Thymus (tissue), 11 donors: ENCODE data around the gene SLC35A4. TPM values are rescaled to one million over a fixed set of nuclear protein-coding genes. Genes with fewer than 3 reads are reported as not detected.

Source experiments
- DNase-seq, 9 donors: peaks; one replicate each; pipeline ENCODE4 v3.0.0-alpha.2; 2013; ENCODE audit warnings: low spot score in 9 of 9, low read depth in 6 of 9, missing footprints in 1 of 9
- H3K27ac ChIP-seq, 2 donors: one replicate each; pipeline ENCODE4 v1.5.1; 2013; ENCODE audit warnings: control low read depth in 1 of 2, low read depth in 1 of 2, low read length in 1 of 2, mild to moderate bottlenecking in 1 of 2, moderate library complexity in 1 of 2
- H3K27me3 ChIP-seq, 2 donors: one replicate each; pipeline ENCODE4 v1.5.1; 2013; ENCODE audit warnings: low read length in 1 of 2; ENCODE audit not compliant: control insufficient read depth in 2 of 2, insufficient read depth in 1 of 2
- H3K36me3 ChIP-seq, 2 donors: one replicate each; pipeline ENCODE4 v1.5.1; 2013; ENCODE audit warnings: low read length in 1 of 2, mild to moderate bottlenecking in 1 of 2, moderate library complexity in 1 of 2; ENCODE audit not compliant: control insufficient read depth in 2 of 2, insufficient read depth in 2 of 2
- H3K4me1 ChIP-seq, 2 donors: one replicate each; pipeline ENCODE4 v1.5.1; 2013; ENCODE audit warnings: low read length in 2 of 2; ENCODE audit not compliant: control insufficient read depth in 2 of 2, insufficient read depth in 2 of 2
- H3K4me3 ChIP-seq, 2 donors: one replicate each; pipeline ENCODE4 v1.5.1; 2013; ENCODE audit warnings: low read length in 2 of 2, control low read depth in 1 of 2, mild to moderate bottlenecking in 1 of 2
- H3K9me3 ChIP-seq, 2 donors: one replicate each; pipeline ENCODE4 v1.5.1; 2013; ENCODE audit warnings: low read length in 1 of 2, mild to moderate bottlenecking in 1 of 2; ENCODE audit not compliant: control insufficient read depth in 2 of 2, insufficient read depth in 1 of 2
- WGBS: extraction: QIAGEN DNeasy Blood & Tissue Kit; methylation state at CpG from one replicate; pipeline ENCODE4 v1.1.7; 2013; 5-methylcytosine and 5-hydroxymethylcytosine counted together
- polyA plus RNA-seq: library from polyadenylated mRNA; stranded (reverse); fragments of 200-250 nt; gene quantifications from one replicate; pipeline ENCODE4 v1.2.3, GENCODE V29; 2013
- total RNA-seq: library from RNA; stranded (reverse); fragments of 120-200 nt; gene quantifications from one replicate; pipeline ENCODE4 v1.2.4, GENCODE V29; 2013
- donor health status: healthy.

Gene SLC35A4
- total and polyA plus RNA-seq, 2 donors: 10.1 to 28.0 TPM

DNA sequence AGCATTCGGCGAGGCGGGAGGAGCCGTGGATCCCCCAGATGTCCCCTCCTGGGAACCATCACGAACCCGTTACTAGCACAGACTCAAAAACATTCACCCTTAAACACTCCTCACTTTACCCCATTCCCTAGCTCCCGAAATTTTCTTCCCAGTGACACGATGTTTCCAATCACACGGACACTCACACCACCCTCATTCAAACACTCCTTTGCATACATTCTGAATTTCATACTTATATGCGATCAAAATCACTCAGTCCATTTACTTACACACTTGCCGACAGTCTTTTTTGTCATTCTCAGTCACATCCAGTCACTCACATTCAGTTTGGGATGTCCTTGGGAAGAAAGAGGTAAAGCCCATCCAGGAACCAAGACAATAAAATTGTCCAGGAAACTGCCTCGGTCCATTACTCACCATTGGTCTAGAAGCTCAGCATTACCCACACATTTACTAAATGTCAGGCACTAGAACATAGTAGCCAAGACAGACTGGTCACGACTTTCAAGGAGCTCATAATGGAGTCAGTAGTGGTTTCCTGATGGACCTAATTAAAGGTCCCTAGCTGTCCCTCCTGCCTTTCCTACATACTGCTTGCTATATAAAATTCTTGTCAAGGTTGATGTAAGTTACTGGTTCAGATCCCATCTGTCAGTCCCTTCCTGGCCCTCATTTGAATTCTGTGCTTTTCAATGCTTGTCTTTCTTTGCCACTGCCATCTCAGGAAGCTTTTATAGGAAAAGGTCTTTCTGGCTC is 574 bp downstream of the SLC35A4 start:
- WGBS: 10% methylated on average over 13 of the region's 13 CpGs
- Histone ChIP-seq H3K9me3 (no peaks in the 10 kb centered on the region), H3K27me3 (no peaks in the 10 kb centered on the region), H3K4me1 (peaks cover 20 to 22% of the 10 kb centered on the region in 2 donors), H3K27ac (peak overlapping the region; percentile 67 to 92), H3K36me3 (peaks cover 21 to 36% of the 10 kb centered on the region in 2 donors), H3K4me3 (peak overlapping the region; percentile 69 to 89)
- DNase-seq: no peak

DNA sequence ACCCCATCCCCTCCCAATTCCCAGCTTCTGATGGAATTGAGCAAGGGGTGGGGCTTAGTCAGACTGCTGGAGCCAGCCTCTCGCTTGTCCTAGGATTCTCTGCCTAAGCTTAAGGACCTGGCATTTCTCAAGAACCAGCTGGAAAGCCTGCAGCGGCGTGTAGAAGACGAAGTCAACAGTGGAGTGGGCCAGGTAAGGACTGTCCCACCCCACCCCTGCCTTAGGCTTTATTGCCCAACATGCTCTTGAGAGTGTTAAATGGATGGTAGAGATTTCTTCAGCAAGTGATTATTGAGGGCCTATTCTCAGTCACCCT is 1.1 kb downstream of the SLC35A4 start:
- H3K27me3 ChIP-seq: no peaks in the 10 kb centered on the region
- H3K36me3 ChIP-seq: peaks cover 24 to 40% of the 10 kb centered on the region in 2 donors
- no peak for DNase-seq
- no peaks in the 10 kb centered on the region for H3K9me3 ChIP-seq
- H3K4me3 ChIP-seq: peak overlapping the region in 1 of 2 donors; percentile 89
- WGBS: 95% methylated on average over 4 of the region's 4 CpGs
- H3K27ac ChIP-seq: no peak overlapping the region
- peaks cover 20 to 22% of the 10 kb centered on the region in 2 donors for H3K4me1 ChIP-seq

DNA sequence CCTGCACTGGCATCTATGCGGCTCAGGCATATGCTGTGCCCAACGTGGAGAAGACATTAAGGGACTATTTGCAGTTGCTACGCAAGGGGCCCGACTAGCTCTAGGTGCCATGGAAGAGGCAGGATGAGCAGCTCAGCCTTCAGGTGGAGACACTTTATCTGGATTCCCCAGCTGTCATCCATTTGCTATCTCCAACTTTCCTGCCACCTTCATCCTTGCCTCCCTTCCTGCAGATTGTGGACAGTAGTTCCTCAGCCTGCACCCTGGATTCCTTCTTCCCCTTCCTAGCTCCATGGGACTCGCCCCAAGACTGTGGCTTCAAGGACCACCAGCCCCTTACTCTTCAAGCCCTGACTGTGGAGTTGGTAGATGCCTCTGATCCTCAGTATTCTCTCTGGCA is 2.0 kb downstream of the SLC35A4 start:
- peaks cover 20 to 22% of the 10 kb centered on the region in 2 donors for H3K4me1 ChIP-seq
- no peaks in the 10 kb centered on the region for H3K27me3 ChIP-seq
- no peak for DNase-seq
- H3K27ac ChIP-seq: no peak overlapping the region
- H3K36me3 ChIP-seq: peaks cover 24 to 35% of the 10 kb centered on the region in 2 donors
- no peak overlapping the region for H3K4me3 ChIP-seq
- no peaks in the 10 kb centered on the region for H3K9me3 ChIP-seq
- WGBS: 97% methylated on average over 5 of the region's 5 CpGs

- Histone ChIP-seq H3K4me1 (peaks cover 20 to 22% of the 10 kb centered on the region in 2 donors), H3K4me3 (no peak overlapping the region), H3K27ac (no peak overlapping the region), H3K36me3 (peaks cover 24 to 31% of the 10 kb centered on the region in 2 donors), H3K9me3 (no peaks in the 10 kb centered on the region), H3K27me3 (no peaks in the 10 kb centered on the region)
- DNase-seq: no peak
- 98% methylated on average over 22 of the region's 22 CpGs for WGBS
Observed at GRCh38 chr5:140567136-140567818, 2.6 kb downstream of the SLC35A4 start.

GRCh38 chr5:140567871-140568270 is 3.2 kb downstream of the SLC35A4 start:
- no peak overlapping the region for H3K27ac ChIP-seq
- no peak overlapping the region for H3K4me3 ChIP-seq
- H3K4me1 ChIP-seq: peaks cover 20 to 22% of the 10 kb centered on the region in 2 donors
- no peak for DNase-seq
- WGBS: 98% methylated on average over 13 of the region's 13 CpGs
- H3K36me3 ChIP-seq: peaks cover 24 to 31% of the 10 kb centered on the region in 2 donors
- no peaks in the 10 kb centered on the region for H3K9me3 ChIP-seq
- H3K27me3 ChIP-seq: no peaks in the 10 kb centered on the region

- Histone ChIP-seq H3K27ac (peak overlapping the region; percentile 12 to 53), H3K4me3 (no peak overlapping the region)
- WGBS: 69% methylated on average over 2 of the region's 2 CpGs
Observed at GRCh38 chr5:140568443-140569063, 3.9 kb downstream of the SLC35A4 start.

GRCh38 chr5:140569197-140569596 is 4.6 kb downstream of the SLC35A4 start:
- Histone ChIP-seq H3K27me3 (no peaks in the 10 kb centered on the region), H3K4me1 (peaks cover 11 to 13% of the 10 kb centered on the region in 2 donors), H3K27ac (peak overlapping the region in 1 of 2 donors; percentile 32), H3K4me3 (no peak overlapping the region), H3K9me3 (no peaks in the 10 kb centered on the region), H3K36me3 (peaks cover 24 to 31% of the 10 kb centered on the region in 2 donors)
- no peak for DNase-seq
- WGBS: 18% methylated on average over 4 of the region's 4 CpGs

More at GRCh38 chr5:140568443-140569063, 3.9 kb downstream of the SLC35A4 start:
- H3K27me3 ChIP-seq: no peaks in the 10 kb centered on the region
- DNase-seq: no peak
- peaks cover 24 to 31% of the 10 kb centered on the region in 2 donors for H3K36me3 ChIP-seq
- H3K4me1 ChIP-seq: peaks cover 16 to 18% of the 10 kb centered on the region in 2 donors
- H3K9me3 ChIP-seq: no peaks in the 10 kb centered on the region

DNA sequence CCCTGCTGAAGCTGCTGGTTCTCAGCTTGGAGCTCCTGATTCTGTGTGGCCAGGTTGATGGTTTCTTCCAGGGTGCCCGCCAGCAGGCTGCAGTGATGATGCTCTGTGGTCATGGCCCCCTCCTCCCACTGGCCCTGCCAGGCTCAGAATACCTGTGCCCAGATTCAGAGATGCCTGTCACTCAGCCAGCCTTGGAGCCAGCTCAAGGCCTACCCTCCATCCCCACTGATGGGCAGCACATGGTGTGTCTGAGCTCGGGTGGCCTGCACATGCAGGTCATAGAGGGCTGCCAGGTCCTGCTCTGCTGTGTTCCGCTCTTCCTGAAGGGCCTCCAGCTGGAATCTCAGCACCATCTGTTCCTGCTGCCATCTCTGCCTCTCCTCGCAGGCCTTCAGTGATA is 5.4 kb downstream of the SLC35A4 start:
- Histone ChIP-seq H3K27me3 (no peaks in the 10 kb centered on the region), H3K27ac (no peak overlapping the region), H3K4me1 (peaks cover 9 to 10% of the 10 kb centered on the region in 2 donors), H3K9me3 (no peaks in the 10 kb centered on the region), H3K36me3 (peaks cover 24 to 31% of the 10 kb centered on the region in 2 donors), H3K4me3 (no peak overlapping the region)
- DNase-seq: no peak
- WGBS: 95% methylated on average over 4 of the region's 4 CpGs

GRCh38 chr5:140570488-140570887 is 5.9 kb downstream of the SLC35A4 start:
- Histone ChIP-seq H3K27me3 (no peaks in the 10 kb centered on the region), H3K4me3 (no peak overlapping the region), H3K9me3 (no peaks in the 10 kb centered on the region), H3K36me3 (peaks cover 24 to 31% of the 10 kb centered on the region in 2 donors), H3K27ac (no peak overlapping the region), H3K4me1 (peaks cover 4 to 6% of the 10 kb centered on the region in 2 donors)
- 100% methylated on average over 1 of the region's 1 CpG for WGBS
- DNase-seq: no peak
